Thyroid gland (tissue), 4 donors: ENCODE measurements around the gene ADD1. TPM values are rescaled to one million over a fixed set of nuclear protein-coding genes. Genes with fewer than 3 reads are reported as not detected.

Experiments used
- DNase-seq, 2 donors: peaks; one replicate each; pipeline ENCODE4 v3.0.0-alpha.2; 2019
- H3K27ac ChIP-seq, 3 donors: fragments of 200-600 bp; sonication (generic); 1 replicate in 2 of 3; 2 replicates in 1 of 3; pipeline ENCODE4 v1.5.1; 2016 to 2019; ENCODE audit warnings: mild to moderate bottlenecking in 1 of 3, moderate library complexity in 1 of 3
- H3K27me3 ChIP-seq: fragments of 200-600 bp; sonication (generic); one replicate; pipeline ENCODE4 v1.5.1; 2019
- H3K36me3 ChIP-seq, 2 donors: fragments of 200-600 bp; sonication (generic); one replicate each; pipeline ENCODE4 v1.5.1; 2016 to 2019
- H3K4me1 ChIP-seq, 2 donors: fragments of 200-600 bp; sonication (generic); one replicate each; pipeline ENCODE4 v1.5.1; 2017 to 2019
- H3K4me3 ChIP-seq, 3 donors: fragments of 200-600 bp; sonication (generic); replicated peaks in 1 of 3; 1 replicate in 2 of 3; 2 replicates in 1 of 3; pipeline ENCODE4 v1.5.1; 2016; ENCODE audit warnings: mild to moderate bottlenecking in 1 of 3
- H3K9me3 ChIP-seq: fragments of 200-600 bp; sonication (generic); one replicate; pipeline ENCODE4 v1.5.1; 2017
- POLR2A ChIP-seq, 2 donors: fragments of 450-650 bp; IDR thresholded peaks; one replicate each; pipeline ENCODE4 v1.6.1; 2017; ENCODE audit warnings: antibody characterized with exemption in 2 of 2, mild to moderate bottlenecking in 2 of 2, moderate library complexity in 1 of 2
- WGBS, 2 donors: methylation state at CpG; one replicate each; pipeline ENCODE4 v1.1.5; 2017; 5-methylcytosine and 5-hydroxymethylcytosine counted together
- intact Hi-C: fragments of 100-400 bp; cut with DNase I; formaldehyde crosslinking; loops from one replicate; pipeline ENCODE4 v1.15.1; 2023
- total RNA-seq, 4 donors: library from RNA; depleted of rRNA; stranded (reverse); fragments of >200 nt; gene quantifications; one replicate each; pipeline ENCODE4 v1.2.3, GENCODE V29; 2016
- TF ChIP-seq, protein P1 (sequence below), 6 experiments: fragments of 200-600 bp in 3 of 6; fragments of 450-650 bp in 3 of 6; sonication (generic) in 3 of 6; IDR thresholded peaks; one replicate each; pipeline ENCODE4 v1.5.1; 2016 to 2019; ENCODE audit warnings: antibody characterized with exemption in 6 of 6, mild to moderate bottlenecking in 2 of 6, inconsistent platforms in 1 of 6, moderate library complexity in 1 of 6

Gene ADD1
- total RNA-seq, 4 donors from 2014 or later = 190 to 222 (median 194) TPM

- Histone ChIP-seq H3K4me1 (peaks cover 25 to 70% of the 10 kb centered on the region in 2 donors), H3K27me3 (no peaks in the 10 kb centered on the region), H3K9me3 (no peaks in the 10 kb centered on the region), H3K36me3 (no peaks in the 10 kb centered on the region), H3K27ac (peak overlapping the region in 1 of 3 donors; percentile 29), H3K4me3 (no peak overlapping the region)
- TF ChIP-seq, protein P1, sequence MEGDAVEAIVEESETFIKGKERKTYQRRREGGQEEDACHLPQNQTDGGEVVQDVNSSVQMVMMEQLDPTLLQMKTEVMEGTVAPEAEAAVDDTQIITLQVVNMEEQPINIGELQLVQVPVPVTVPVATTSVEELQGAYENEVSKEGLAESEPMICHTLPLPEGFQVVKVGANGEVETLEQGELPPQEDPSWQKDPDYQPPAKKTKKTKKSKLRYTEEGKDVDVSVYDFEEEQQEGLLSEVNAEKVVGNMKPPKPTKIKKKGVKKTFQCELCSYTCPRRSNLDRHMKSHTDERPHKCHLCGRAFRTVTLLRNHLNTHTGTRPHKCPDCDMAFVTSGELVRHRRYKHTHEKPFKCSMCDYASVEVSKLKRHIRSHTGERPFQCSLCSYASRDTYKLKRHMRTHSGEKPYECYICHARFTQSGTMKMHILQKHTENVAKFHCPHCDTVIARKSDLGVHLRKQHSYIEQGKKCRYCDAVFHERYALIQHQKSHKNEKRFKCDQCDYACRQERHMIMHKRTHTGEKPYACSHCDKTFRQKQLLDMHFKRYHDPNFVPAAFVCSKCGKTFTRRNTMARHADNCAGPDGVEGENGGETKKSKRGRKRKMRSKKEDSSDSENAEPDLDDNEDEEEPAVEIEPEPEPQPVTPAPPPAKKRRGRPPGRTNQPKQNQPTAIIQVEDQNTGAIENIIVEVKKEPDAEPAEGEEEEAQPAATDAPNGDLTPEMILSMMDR (IDR thresholded peaks at IDR 0.05) = no peak
- TF ChIP-seq POLR2A (IDR thresholded peaks at IDR 0.05) = no peak
- intact Hi-C loops = no loop called here
- 75 to 79% methylated on average over 12 of the region's 12 CpGs for WGBS, 2 donors
- DNase-seq = no peak
Observed at GRCh38 chr4:2868877-2869487, 25.3 kb downstream of the ADD1 start.

GRCh38 chr4:2869659-2870058 lies 26.0 kb downstream of the ADD1 start:
- no peak overlapping the region for H3K4me3 ChIP-seq
- intact Hi-C loops = no loop called here
- H3K27me3 ChIP-seq = no peaks in the 10 kb centered on the region
- no peak overlapping the region for H3K27ac ChIP-seq
- no peak for DNase-seq
- TF ChIP-seq, protein P1 (IDR thresholded peaks at IDR 0.05) = no peak
- TF ChIP-seq POLR2A (IDR thresholded peaks at IDR 0.05) = no peak
- no peaks in the 10 kb centered on the region for H3K9me3 ChIP-seq
- no peaks in the 10 kb centered on the region for H3K36me3 ChIP-seq
- 74 to 79% methylated on average over 6 of the region's 6 CpGs for WGBS, 2 donors
- peaks cover 22 to 65% of the 10 kb centered on the region in 2 donors for H3K4me1 ChIP-seq

- no peak for TF ChIP-seq POLR2A (IDR thresholded peaks at IDR 0.05)
- TF ChIP-seq, protein P1 (IDR thresholded peaks at IDR 0.05) = no peak
- WGBS, 2 donors = 75 to 80% methylated on average over 2 of the region's 2 CpGs
- Histone ChIP-seq H3K4me3 (no peak overlapping the region), H3K4me1 (peaks cover 18 to 61% of the 10 kb centered on the region in 2 donors), H3K27me3 (no peaks in the 10 kb centered on the region), H3K36me3 (no peaks in the 10 kb centered on the region), H3K27ac (no peak overlapping the region), H3K9me3 (no peaks in the 10 kb centered on the region)
- intact Hi-C loops = no loop called here
- DNase-seq = no peak
Observed at GRCh38 chr4:2870082-2870481, 26.4 kb downstream of the ADD1 start.

DNA sequence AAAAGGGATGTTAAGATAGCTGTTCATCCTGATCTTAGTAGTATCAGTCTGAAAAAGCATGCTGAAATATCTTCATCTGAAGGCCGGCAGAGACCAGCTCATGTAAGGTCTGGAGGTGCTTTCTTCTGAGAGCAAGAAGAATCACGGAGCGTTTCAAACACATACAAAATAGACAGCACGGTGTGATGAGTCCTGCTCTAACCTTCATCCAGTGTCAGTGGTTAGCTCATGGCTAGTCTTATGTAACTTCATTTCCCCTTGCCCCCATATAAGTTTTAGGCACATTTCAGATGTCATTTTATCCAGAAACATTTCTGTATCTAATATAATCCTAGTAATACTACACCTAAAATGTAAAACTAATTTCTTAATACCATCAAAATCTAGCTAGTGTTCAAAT lies 27.8 kb downstream of the ADD1 start:
- H3K36me3 ChIP-seq = no peaks in the 10 kb centered on the region
- H3K4me1 ChIP-seq = peaks cover 4 to 48% of the 10 kb centered on the region in 2 donors
- no peaks in the 10 kb centered on the region for H3K27me3 ChIP-seq
- no peak overlapping the region for H3K4me3 ChIP-seq
- no peak for TF ChIP-seq POLR2A (IDR thresholded peaks at IDR 0.05)
- TF ChIP-seq, protein P1 (IDR thresholded peaks at IDR 0.05) = no peak
- 86 to 93% methylated on average over 4 of the region's 4 CpGs for WGBS, 2 donors
- no peak for DNase-seq
- H3K9me3 ChIP-seq = no peaks in the 10 kb centered on the region
- intact Hi-C loops = no loop called here
- H3K27ac ChIP-seq = no peak overlapping the region

GRCh38 chr4:2871911-2872310 lies 28.3 kb downstream of the ADD1 start:
- 52 to 63% methylated on average over 2 of the region's 2 CpGs for WGBS, 2 donors
- intact Hi-C loops = no loop called here
- no peak overlapping the region for H3K27ac ChIP-seq
- no peak for TF ChIP-seq POLR2A (IDR thresholded peaks at IDR 0.05)
- TF ChIP-seq, protein P1 (IDR thresholded peaks at IDR 0.05) = no peak
- H3K4me3 ChIP-seq = no peak overlapping the region
- no peaks in the 10 kb centered on the region for H3K36me3 ChIP-seq
- no peaks in the 10 kb centered on the region for H3K27me3 ChIP-seq
- H3K9me3 ChIP-seq = no peaks in the 10 kb centered on the region
- peaks cover 1 to 46% of the 10 kb centered on the region in 2 donors for H3K4me1 ChIP-seq
- no peak for DNase-seq
